Epithelial cell of esophagus (primary cell): Measurements from ENCODE around the gene AUP1.
A peak's percentile ranks its signal among the peaks of the same experiment; 100 is the strongest.

Source experiments
- DNase-seq: peaks from one replicate; pipeline ENCODE4 v3.0.0; 2010; ENCODE audit warnings: low read depth
- H3K4me3 ChIP-seq: 2 replicates; pipeline ENCODE4 v1.5.1; 2011; ENCODE audit warnings: mild to moderate bottlenecking, low read length, control low read depth
- TF ChIP-seq, protein P1 (sequence below): IDR thresholded peaks from 2 replicates; pipeline ENCODE4 v1.5.1; 2011; ENCODE audit warnings: low read depth, mild to moderate bottlenecking, low read length, control low read depth, inconsistent platforms; ENCODE audit not compliant: insufficient read depth; ENCODE audit errors: missing control alignments

Gene AUP1

DNA sequence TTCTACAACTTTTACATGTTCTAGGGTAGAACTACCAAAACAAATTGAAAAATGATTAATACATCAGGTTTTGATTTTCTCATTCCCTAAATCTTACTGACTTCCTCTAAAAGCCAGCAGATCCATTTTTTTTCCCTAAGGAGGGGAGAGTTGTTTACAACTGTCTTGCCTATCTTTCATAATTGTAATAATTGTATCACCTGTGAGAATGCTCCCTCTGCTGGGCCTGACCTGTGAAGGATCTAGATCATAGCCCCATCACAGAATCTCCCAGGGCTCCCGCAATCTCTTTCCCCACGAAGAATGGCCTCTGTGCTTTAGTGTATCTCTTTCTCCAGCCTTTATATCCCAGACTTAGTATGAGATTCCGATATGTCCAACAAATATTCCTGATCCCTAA is 15.1 kb upstream of the AUP1 start:
- TF ChIP-seq, protein P1, sequence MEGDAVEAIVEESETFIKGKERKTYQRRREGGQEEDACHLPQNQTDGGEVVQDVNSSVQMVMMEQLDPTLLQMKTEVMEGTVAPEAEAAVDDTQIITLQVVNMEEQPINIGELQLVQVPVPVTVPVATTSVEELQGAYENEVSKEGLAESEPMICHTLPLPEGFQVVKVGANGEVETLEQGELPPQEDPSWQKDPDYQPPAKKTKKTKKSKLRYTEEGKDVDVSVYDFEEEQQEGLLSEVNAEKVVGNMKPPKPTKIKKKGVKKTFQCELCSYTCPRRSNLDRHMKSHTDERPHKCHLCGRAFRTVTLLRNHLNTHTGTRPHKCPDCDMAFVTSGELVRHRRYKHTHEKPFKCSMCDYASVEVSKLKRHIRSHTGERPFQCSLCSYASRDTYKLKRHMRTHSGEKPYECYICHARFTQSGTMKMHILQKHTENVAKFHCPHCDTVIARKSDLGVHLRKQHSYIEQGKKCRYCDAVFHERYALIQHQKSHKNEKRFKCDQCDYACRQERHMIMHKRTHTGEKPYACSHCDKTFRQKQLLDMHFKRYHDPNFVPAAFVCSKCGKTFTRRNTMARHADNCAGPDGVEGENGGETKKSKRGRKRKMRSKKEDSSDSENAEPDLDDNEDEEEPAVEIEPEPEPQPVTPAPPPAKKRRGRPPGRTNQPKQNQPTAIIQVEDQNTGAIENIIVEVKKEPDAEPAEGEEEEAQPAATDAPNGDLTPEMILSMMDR = peak; percentile 55
- H3K4me3 ChIP-seq = no peak overlapping the region
- peak; percentile 46 for DNase-seq

DNA sequence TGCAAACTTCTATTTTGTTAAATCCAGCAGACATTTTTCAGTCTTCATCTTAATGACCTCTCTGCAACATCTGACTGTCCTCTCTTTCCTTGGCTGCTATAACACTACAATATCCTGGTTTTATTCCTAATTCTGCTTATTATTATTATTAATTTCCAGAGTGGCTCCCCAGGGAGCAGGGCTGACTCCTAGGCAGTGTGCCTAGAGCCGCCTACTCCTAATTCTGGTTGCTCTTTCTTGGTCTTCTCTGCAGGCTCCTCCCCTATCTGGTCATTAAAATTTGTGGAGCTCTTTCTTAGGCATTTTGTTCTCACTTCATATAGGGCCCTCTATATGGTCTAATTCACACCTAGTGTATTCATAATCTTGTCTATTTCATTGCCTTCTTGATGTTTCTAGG is 13.5 kb upstream of the AUP1 start:
- no peak for DNase-seq
- no peak overlapping the region for H3K4me3 ChIP-seq
- TF ChIP-seq, protein P1 = no peak

DNA sequence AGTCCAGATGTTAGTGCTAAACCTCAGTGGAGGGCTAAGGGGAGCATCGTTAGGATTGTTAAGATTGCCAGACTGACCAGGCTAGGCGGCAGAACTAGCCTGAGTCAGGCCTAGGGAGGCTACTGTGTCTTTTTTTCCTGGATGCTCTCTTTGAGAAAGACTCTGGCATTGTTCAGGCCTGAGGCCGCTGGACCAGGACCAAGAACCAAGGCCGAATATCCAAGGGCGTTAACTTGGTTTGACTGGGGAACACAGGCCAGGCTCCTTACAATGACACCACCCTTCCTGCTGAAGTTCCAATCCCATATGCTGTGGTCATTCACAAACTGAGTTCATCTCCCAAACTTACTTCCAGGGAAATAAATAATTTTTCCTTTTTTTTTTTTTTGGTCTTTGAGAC is 10.8 kb upstream of the AUP1 start:
- TF ChIP-seq, protein P1 = no peak
- DNase-seq = no peak
- H3K4me3 ChIP-seq = no peak overlapping the region

DNA sequence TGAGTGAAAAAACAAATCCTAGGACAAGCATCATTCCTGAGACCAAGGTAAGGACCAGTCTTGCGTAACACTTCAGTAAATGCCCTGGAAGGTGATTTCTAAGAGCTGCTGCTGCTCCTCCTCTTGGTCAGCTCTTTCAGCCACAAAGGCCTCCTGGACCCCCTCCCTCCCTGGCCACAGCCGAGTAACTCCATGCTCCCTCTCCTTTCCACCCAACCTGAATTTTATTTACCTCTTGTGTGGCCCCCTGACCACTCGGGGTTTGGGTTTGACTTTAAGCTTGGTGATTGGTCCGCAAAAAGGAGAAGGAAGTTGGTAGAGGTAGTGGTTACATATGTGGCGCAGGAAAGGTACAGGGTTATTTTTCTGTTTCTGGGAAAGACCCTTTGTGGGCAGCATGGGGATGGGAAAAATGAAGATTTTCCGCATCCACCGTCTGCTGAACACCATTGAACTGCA is 9.4 kb upstream of the AUP1 start:
- TF ChIP-seq, protein P1 = no peak
- DNase-seq = no peak
- H3K4me3 ChIP-seq = no peak overlapping the region

DNA sequence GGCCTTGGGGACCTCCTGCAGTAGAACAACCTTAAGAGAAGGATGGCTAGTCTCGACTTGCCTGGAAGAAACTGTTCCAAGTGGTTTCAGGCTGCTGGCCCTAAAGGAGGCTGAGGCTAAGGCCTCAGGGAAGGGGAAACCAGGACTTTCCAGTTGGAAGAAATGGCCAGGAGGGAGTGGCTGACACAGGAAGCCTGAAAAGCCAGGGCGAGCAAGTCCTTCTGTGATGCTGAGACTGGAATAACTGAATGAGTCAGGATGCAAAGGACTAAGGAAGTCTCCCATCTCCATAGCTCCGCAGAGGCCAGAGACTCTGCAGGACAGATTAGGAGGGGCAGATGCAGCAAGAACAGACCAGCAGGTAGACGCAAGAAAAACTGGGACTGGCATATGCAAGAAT is 7.6 kb upstream of the AUP1 start:
- no peak overlapping the region for H3K4me3 ChIP-seq
- TF ChIP-seq, protein P1 = no peak
- peak; percentile 76 for DNase-seq

DNA sequence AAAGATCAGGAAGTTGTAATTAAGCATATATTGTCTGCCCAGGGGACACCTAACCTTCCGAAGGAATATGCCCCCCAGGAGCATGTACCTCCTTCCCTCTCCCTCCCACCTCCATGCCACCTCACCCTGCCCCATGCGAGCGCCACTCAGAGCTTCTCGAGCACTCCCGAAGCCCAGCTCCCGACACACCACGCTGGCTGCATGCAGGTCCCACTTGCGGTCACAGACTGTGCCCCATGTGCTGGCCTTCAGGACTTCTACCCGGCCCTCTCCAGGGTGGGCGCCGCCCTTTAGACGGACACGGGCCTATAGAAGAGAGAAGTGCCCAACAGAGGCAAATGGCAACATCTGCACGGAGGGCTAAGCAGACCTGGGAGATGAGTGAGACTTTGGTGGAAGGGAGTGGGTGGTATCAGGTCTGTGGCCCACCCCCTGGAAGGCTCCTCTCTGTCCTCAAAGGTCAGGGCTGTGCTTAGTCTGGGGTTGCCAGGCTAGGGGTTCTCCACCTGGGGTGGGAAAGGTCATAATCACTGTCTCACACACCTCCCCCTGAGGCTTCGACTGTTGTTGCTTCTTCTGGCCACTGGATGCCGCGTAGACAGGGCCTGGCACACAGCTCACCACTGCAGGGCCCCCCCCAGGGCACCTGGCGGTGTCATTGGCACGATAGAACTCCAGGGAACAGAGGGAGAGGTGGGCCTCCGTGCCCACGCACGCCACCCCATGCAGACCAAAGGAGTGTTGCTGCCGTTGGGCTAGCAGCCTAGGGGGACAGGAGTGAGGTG is 6.9 kb upstream of the AUP1 start:
- no peak for DNase-seq
- no peak overlapping the region for H3K4me3 ChIP-seq
- TF ChIP-seq, protein P1 = no peak
